ENCODE results near the gene NUDC. TPM values are rescaled to one million over a fixed set of nuclear protein-coding genes. Genes with fewer than 3 reads are reported as not detected.
A peak's percentile ranks its signal among the peaks of the same experiment; 100 is the strongest.

NUDC gene
- total RNA-seq, 1 experiment from 2014 or later: 118 TPM

DNA sequence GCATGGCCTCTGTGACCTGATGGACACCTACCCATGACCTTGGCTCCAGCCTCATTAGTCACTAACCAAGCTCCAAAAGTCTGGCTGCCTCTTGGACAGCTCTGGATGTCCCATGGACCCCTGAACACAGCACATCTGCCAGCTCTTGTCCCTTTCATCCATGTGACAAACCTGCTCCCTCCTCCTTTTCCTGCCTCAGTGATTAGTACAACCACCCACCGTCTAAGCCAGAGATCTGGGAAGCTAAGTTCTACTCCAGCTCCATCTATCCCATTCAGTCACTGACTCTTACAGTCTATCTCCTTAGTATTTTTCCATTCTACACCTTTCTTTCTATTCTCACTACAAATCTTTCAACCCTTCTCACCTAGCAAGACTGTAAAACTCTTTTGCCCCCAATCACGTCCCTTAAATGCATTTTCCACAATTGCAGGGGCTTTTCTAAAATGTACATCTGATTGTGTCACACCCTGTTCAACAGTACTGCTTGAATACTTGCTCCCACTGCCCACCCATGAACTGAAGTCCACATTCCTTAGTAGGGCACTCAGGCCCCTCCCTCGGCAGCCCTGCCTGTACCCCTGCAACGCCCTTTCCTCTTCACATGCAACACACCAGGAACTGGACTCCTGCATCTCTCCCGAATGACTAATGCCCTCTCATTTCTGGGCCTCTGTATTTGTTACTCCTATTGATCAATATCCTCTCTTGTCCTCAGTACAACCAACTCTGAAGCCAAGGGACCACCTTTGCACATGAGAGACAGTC is 38.7 kb upstream of the NUDC start:
- Histone ChIP-seq H4K20me1 (ENCODE audit: control insufficient read depth, insufficient read depth, insufficient read length) (no peaks in the 10 kb centered on the region), H2BK12ac (ENCODE audit: insufficient read length, low read depth, low read length) (no peak overlapping the region), H3K4me1 (ENCODE audit: insufficient read depth, low read length) (no peaks in the 10 kb centered on the region), H3K27me3 (ENCODE audit: insufficient read depth, low read length) (no peaks in the 10 kb centered on the region; the same call in 1 of the 2 replicates), H3T11ph (ENCODE audit: low read length) (no peak overlapping the region), H3K4me2 (ENCODE audit: insufficient read depth, insufficient read length, low read length) (no peak overlapping the region), H3K14ac (ENCODE audit: insufficient read depth, low read length) (no peak overlapping the region), H2BK15ac (ENCODE audit: low read depth, low read length) (no peak overlapping the region), H2BK120ac (ENCODE audit: low read depth, low read length, poor library complexity, severe bottlenecking) (no peak overlapping the region), H4K91ac (ENCODE audit: insufficient read length, low read depth, low read length) (no peak overlapping the region), H4K5ac (ENCODE audit: insufficient read length, low read depth, low read length) (no peak overlapping the region), H3K79me2 (ENCODE audit: insufficient read depth, low read length) (no peaks in the 10 kb centered on the region), H3K18ac (ENCODE audit: insufficient read length, low read depth, low read length) (no peak overlapping the region), H3K23me2 (ENCODE audit: insufficient read length, low read depth, low read length, poor library complexity, severe bottlenecking) (no peaks in the 10 kb centered on the region), H3K27ac (ENCODE audit: insufficient read length, low read depth, low read length) (no peak overlapping the region), H3K23ac (ENCODE audit: insufficient read length, low read depth, low read length) (no peak overlapping the region), H2AK5ac (ENCODE audit: insufficient read length, low read length) (no peak overlapping the region), H2BK20ac (ENCODE audit: low read depth, low read length, poor library complexity, severe bottlenecking) (no peak overlapping the region), H3K9ac (ENCODE audit: extremely low read depth, insufficient read length, low read length) (no peak overlapping the region), H3K56ac (ENCODE audit: insufficient read length, low read depth, low read length) (no peak overlapping the region), H2AFZ (ENCODE audit: low read length) (no peak overlapping the region), H3K4ac (ENCODE audit: low read depth, low read length) (no peak overlapping the region), H4K8ac (replicated peaks; ENCODE audit: insufficient read length, low read depth, low read length) (no peak overlapping the region), H2BK5ac (ENCODE audit: insufficient read length, low read length) (no peak overlapping the region), H3K79me1 (ENCODE audit: insufficient read depth, low read depth, low read length, poor library complexity, severe bottlenecking) (no peaks in the 10 kb centered on the region), H3K9me3 (ENCODE audit: control insufficient read depth, low read depth, low read length) (no peaks in the 10 kb centered on the region)
- no peaks in the 10 kb centered on the region for H3K4me1 Mint-ChIP-seq
- no peaks in the 10 kb centered on the region for H3K9me3 Mint-ChIP-seq
- peaks cover 28 to 77% (median 61%) of the 10 kb centered on the region in 3 experiments; a peak in 6 of 7 replicates for H3K36me3 Mint-ChIP-seq (ENCODE audit: insufficient read depth in 1 of 3, low read depth in 3 of 3)
- no peak overlapping the region for H3K4me3 Mint-ChIP-seq
- H3K27me3 Mint-ChIP-seq (ENCODE audit: low read depth): no peaks in the 10 kb centered on the region
- WGBS (ENCODE audit: extremely low coverage, insufficient read length, low lambda C conversion rate): 100% methylated on average over 1 of the region's 5 CpGs
- TF ChIP-seq, protein P1, sequence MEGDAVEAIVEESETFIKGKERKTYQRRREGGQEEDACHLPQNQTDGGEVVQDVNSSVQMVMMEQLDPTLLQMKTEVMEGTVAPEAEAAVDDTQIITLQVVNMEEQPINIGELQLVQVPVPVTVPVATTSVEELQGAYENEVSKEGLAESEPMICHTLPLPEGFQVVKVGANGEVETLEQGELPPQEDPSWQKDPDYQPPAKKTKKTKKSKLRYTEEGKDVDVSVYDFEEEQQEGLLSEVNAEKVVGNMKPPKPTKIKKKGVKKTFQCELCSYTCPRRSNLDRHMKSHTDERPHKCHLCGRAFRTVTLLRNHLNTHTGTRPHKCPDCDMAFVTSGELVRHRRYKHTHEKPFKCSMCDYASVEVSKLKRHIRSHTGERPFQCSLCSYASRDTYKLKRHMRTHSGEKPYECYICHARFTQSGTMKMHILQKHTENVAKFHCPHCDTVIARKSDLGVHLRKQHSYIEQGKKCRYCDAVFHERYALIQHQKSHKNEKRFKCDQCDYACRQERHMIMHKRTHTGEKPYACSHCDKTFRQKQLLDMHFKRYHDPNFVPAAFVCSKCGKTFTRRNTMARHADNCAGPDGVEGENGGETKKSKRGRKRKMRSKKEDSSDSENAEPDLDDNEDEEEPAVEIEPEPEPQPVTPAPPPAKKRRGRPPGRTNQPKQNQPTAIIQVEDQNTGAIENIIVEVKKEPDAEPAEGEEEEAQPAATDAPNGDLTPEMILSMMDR (conservative IDR thresholded peaks at IDR 0.05): no peak
- peak overlapping the region in 1 of 3 experiments; percentile 2; a peak in 2 of 7 replicates for H3K27ac Mint-ChIP-seq
- DNase-seq: no peak
